Measurements from ENCODE around the gene MISFA.

MISFA gene

GRCh38 chr11:18615628-18616392 is 16.2 kb downstream of the MISFA start:
- peak; percentile 54 for DNase-seq (ENCODE audit: insufficient read length, low spot score)
- FAIRE-seq, result peak; percentile 82
- TF ChIP-seq POU2F2 (IDR thresholded peaks at IDR 0.05; ENCODE audit: low read depth, low read length) (no peak), PAX5 (IDR thresholded peaks at IDR 0.05; ENCODE audit: insufficient read depth, low read length, severe bottlenecking) (no peak), SPI1 (IDR thresholded peaks at IDR 0.05; ENCODE audit: low read depth, low read length) (peak; percentile 94)

- TF ChIP-seq PAX5 (IDR thresholded peaks at IDR 0.05; ENCODE audit: insufficient read depth, low read length, severe bottlenecking) (no peak), TAF1 (IDR thresholded peaks at IDR 0.05; ENCODE audit: low read depth, low read length) (no peak), POU2F2 (IDR thresholded peaks at IDR 0.05; ENCODE audit: low read depth, low read length) (no peak), SPI1 (IDR thresholded peaks at IDR 0.05; ENCODE audit: low read depth, low read length) (no peak), POLR2AphosphoS5 (IDR thresholded peaks at IDR 0.05; ENCODE audit: low read depth, low read length) (no peak), POLR2A (IDR thresholded peaks at IDR 0.05; ENCODE audit: low read depth, low read length) (no peak)
- no peak for FAIRE-seq
- DNase-seq (ENCODE audit: insufficient read length, low spot score), result no peak
Measured at GRCh38 chr11:18617688-18618341, 18.2 kb downstream of the MISFA start.

GRCh38 chr11:18618342-18619025 is 18.9 kb downstream of the MISFA start:
- FAIRE-seq (no peak), DNase-seq (ENCODE audit: insufficient read length, low spot score) (no peak)
- TF ChIP-seq POLR2AphosphoS5 (IDR thresholded peaks at IDR 0.05; ENCODE audit: low read depth, low read length) (no peak), TAF1 (IDR thresholded peaks at IDR 0.05; ENCODE audit: low read depth, low read length) (no peak), POU2F2 (IDR thresholded peaks at IDR 0.05; ENCODE audit: low read depth, low read length) (no peak), SPI1 (IDR thresholded peaks at IDR 0.05; ENCODE audit: low read depth, low read length) (no peak), POLR2A (IDR thresholded peaks at IDR 0.05; ENCODE audit: low read depth, low read length) (no peak), PAX5 (IDR thresholded peaks at IDR 0.05; ENCODE audit: insufficient read depth, low read length, severe bottlenecking) (no peak)

GRCh38 chr11:18623707-18624106 is 24.1 kb downstream of the MISFA start:
- no peak for TF ChIP-seq POU2F2 (IDR thresholded peaks at IDR 0.05; ENCODE audit: low read depth, low read length)
- TF ChIP-seq PAX5 (IDR thresholded peaks at IDR 0.05; ENCODE audit: insufficient read depth, low read length, severe bottlenecking), result no peak
- TF ChIP-seq SPI1 (IDR thresholded peaks at IDR 0.05; ENCODE audit: low read depth, low read length), result no peak
- TF ChIP-seq POLR2AphosphoS5 (IDR thresholded peaks at IDR 0.05; ENCODE audit: low read depth, low read length), result no peak
- no peak for TF ChIP-seq TAF1 (IDR thresholded peaks at IDR 0.05; ENCODE audit: low read depth, low read length)
- TF ChIP-seq POLR2A (IDR thresholded peaks at IDR 0.05; ENCODE audit: low read depth, low read length), result no peak
- no peak for DNase-seq (ENCODE audit: insufficient read length, low spot score)
- no peak for FAIRE-seq

GRCh38 chr11:18624161-18624560 is 24.6 kb downstream of the MISFA start:
- no peak for TF ChIP-seq TAF1 (IDR thresholded peaks at IDR 0.05; ENCODE audit: low read depth, low read length)
- TF ChIP-seq SPI1 (IDR thresholded peaks at IDR 0.05; ENCODE audit: low read depth, low read length), result no peak
- DNase-seq (ENCODE audit: insufficient read length, low spot score) (no peak), FAIRE-seq (no peak)

GRCh38 chr11:18632841-18633240 is 33.3 kb downstream of the MISFA start:
- DNase-seq (ENCODE audit: insufficient read length, low spot score) (no peak), FAIRE-seq (no peak)
- TF ChIP-seq SPI1 (IDR thresholded peaks at IDR 0.05; ENCODE audit: low read depth, low read length) (no peak), TAF1 (IDR thresholded peaks at IDR 0.05; ENCODE audit: low read depth, low read length) (no peak), POLR2AphosphoS5 (IDR thresholded peaks at IDR 0.05; ENCODE audit: low read depth, low read length) (no peak), POLR2A (IDR thresholded peaks at IDR 0.05; ENCODE audit: low read depth, low read length) (no peak), POU2F2 (IDR thresholded peaks at IDR 0.05; ENCODE audit: low read depth, low read length) (no peak)

GRCh38 chr11:18633256-18634139 is 33.9 kb downstream of the MISFA start:
- peak; percentile 29; the same call in 1 of the 2 replicates for TF ChIP-seq POLR2A (IDR thresholded peaks at IDR 0.05; ENCODE audit: low read depth, low read length)
- TF ChIP-seq PAX5 (IDR thresholded peaks at IDR 0.05; ENCODE audit: insufficient read depth, low read length, severe bottlenecking), result no peak
- peak; percentile 21; the same call in 1 of the 2 replicates for TF ChIP-seq TAF1 (IDR thresholded peaks at IDR 0.05; ENCODE audit: low read depth, low read length)
- no peak for TF ChIP-seq POLR2AphosphoS5 (IDR thresholded peaks at IDR 0.05; ENCODE audit: low read depth, low read length)
- TF ChIP-seq SPI1 (IDR thresholded peaks at IDR 0.05; ENCODE audit: low read depth, low read length), result no peak
- peak; percentile 98 for TF ChIP-seq POU2F2 (IDR thresholded peaks at IDR 0.05; ENCODE audit: low read depth, low read length)
- DNase-seq (ENCODE audit: insufficient read length, low spot score) (peak; percentile 18), FAIRE-seq (peak; percentile 90)

GRCh38 chr11:18634140-18635032 is 34.8 kb downstream of the MISFA start, which contains the start of gene SPTY2D1:
Gene SPTY2D1 (minus strand): TSS chr11:18634342. CDS start chr11:18634257, 85 bp downstream.
- DNase-seq (ENCODE audit: insufficient read length, low spot score) (peak; percentile 84), FAIRE-seq (peak; percentile 100)
- no peak for TF ChIP-seq PAX5 (IDR thresholded peaks at IDR 0.05; ENCODE audit: insufficient read depth, low read length, severe bottlenecking)
- TF ChIP-seq POLR2AphosphoS5 (IDR thresholded peaks at IDR 0.05; ENCODE audit: low read depth, low read length), result peak; percentile 92
- TF ChIP-seq TAF1 (IDR thresholded peaks at IDR 0.05; ENCODE audit: low read depth, low read length), result peak; percentile 90
- 0 out of 2 replicates have a peak, but pooled peaks have one; percentile 21 for TF ChIP-seq SPI1 (IDR thresholded peaks at IDR 0.05; ENCODE audit: low read depth, low read length)
- TF ChIP-seq POLR2A (IDR thresholded peaks at IDR 0.05; ENCODE audit: low read depth, low read length), result peak; percentile 95
- peak; percentile 61; the same call in 1 of the 2 replicates for TF ChIP-seq POU2F2 (IDR thresholded peaks at IDR 0.05; ENCODE audit: low read depth, low read length)
